Thyroid gland (tissue), 4 donors: ENCODE data around the gene SIK3. TPM values are rescaled to one million over a fixed set of nuclear protein-coding genes. Genes with fewer than 3 reads are reported as not detected.
"Not testable (repeated sequence)": the region's sequence is repeated elsewhere in the genome, so short reads cannot be mapped to it uniquely, and the experiment has no call there.

Source experiments
- DNase-seq, 2 donors: peaks; one replicate each; pipeline ENCODE4 v3.0.0-alpha.2; 2019
- H3K27ac ChIP-seq, 3 donors: fragments of 200-600 bp; sonication (generic); 1 replicate in 2 of 3; 2 replicates in 1 of 3; pipeline ENCODE4 v1.5.1; 2016 to 2019; ENCODE audit warnings: mild to moderate bottlenecking in 1 of 3, moderate library complexity in 1 of 3
- H3K27me3 ChIP-seq: fragments of 200-600 bp; sonication (generic); one replicate; pipeline ENCODE4 v1.5.1; 2019
- H3K36me3 ChIP-seq, 2 donors: fragments of 200-600 bp; sonication (generic); one replicate each; pipeline ENCODE4 v1.5.1; 2016 to 2019
- H3K4me1 ChIP-seq, 2 donors: fragments of 200-600 bp; sonication (generic); one replicate each; pipeline ENCODE4 v1.5.1; 2017 to 2019
- H3K4me3 ChIP-seq, 3 donors: fragments of 200-600 bp; sonication (generic); replicated peaks in 1 of 3; 1 replicate in 2 of 3; 2 replicates in 1 of 3; pipeline ENCODE4 v1.5.1; 2016; ENCODE audit warnings: mild to moderate bottlenecking in 1 of 3
- H3K9me3 ChIP-seq: fragments of 200-600 bp; sonication (generic); one replicate; pipeline ENCODE4 v1.5.1; 2017
- CTCF ChIP-seq, 6 experiments: fragments of 200-600 bp in 3 of 6; fragments of 450-650 bp in 3 of 6; sonication (generic) in 3 of 6; IDR thresholded peaks; one replicate each; pipeline ENCODE4 v1.5.1; 2016 to 2019; ENCODE audit warnings: antibody characterized with exemption in 6 of 6, mild to moderate bottlenecking in 2 of 6, inconsistent platforms in 1 of 6, moderate library complexity in 1 of 6
- POLR2A ChIP-seq, 2 donors: fragments of 450-650 bp; IDR thresholded peaks; one replicate each; pipeline ENCODE4 v1.6.1; 2017; ENCODE audit warnings: antibody characterized with exemption in 2 of 2, mild to moderate bottlenecking in 2 of 2, moderate library complexity in 1 of 2
- WGBS, 2 donors: methylation state at CpG; one replicate each; pipeline ENCODE4 v1.1.5; 2017; 5-methylcytosine and 5-hydroxymethylcytosine counted together
- intact Hi-C: fragments of 100-400 bp; cut with DNase I; formaldehyde crosslinking; loops from one replicate; pipeline ENCODE4 v1.15.1; 2023
- total RNA-seq, 4 donors: library from RNA; depleted of rRNA; stranded (reverse); fragments of >200 nt; gene quantifications; one replicate each; pipeline ENCODE4 v1.2.3, GENCODE V29; 2016

SIK3 gene
- total RNA-seq, 4 donors from 2014 or later: 46.0 to 86.3 (median 71.9) TPM

- intact Hi-C loops: loop anchor here (5.0 kb wide), 1 partner anchor 44 kb away; the partner anchor contains the start of gene APOA5
These were observed 261.6 kb downstream of the SIK3 start for GRCh38 chr11:116836632-116836991.

GRCh38 chr11:116835791-116836631 lies 262.2 kb downstream of the SIK3 start:
- no peaks in the 10 kb centered on the region for H3K36me3 ChIP-seq
- H3K4me1 ChIP-seq: peaks cover 37 to 44% of the 10 kb centered on the region in 2 donors
- DNase-seq: peak; percentile 99 to 100
- no peaks in the 10 kb centered on the region for H3K27me3 ChIP-seq
- H3K4me3 ChIP-seq: peak overlapping the region in 1 of 3 donors; percentile 6
- intact Hi-C loops: loop anchor here (5.0 kb wide), 1 partner anchor 44 kb away; the partner anchor contains the start of gene APOA5
- H3K9me3 ChIP-seq: no peaks in the 10 kb centered on the region
- TF ChIP-seq CTCF (IDR thresholded peaks at IDR 0.05) (peak; percentile 20 to 80 (median 70)), POLR2A (IDR thresholded peaks at IDR 0.05) (peak in 1 of 2 donors; percentile 2)
- WGBS, 2 donors: 10 to 28% methylated on average over 15 to 19 of the region's 57 CpGs
- H3K27ac ChIP-seq: peak overlapping the region; percentile 96 to 97 (median 96)

More at GRCh38 chr11:116836632-116836991, 261.6 kb downstream of the SIK3 start:
- Histone ChIP-seq H3K27me3 (no peaks in the 10 kb centered on the region), H3K27ac (peak overlapping the region; percentile 96 to 97 (median 96)), H3K4me3 (no peak overlapping the region), H3K4me1 (peaks cover 37 to 44% of the 10 kb centered on the region in 2 donors), H3K9me3 (no peaks in the 10 kb centered on the region), H3K36me3 (no peaks in the 10 kb centered on the region)
- 68 to 73% methylated on average over 7 of the region's 7 CpGs for whole genome bisulfite sequencing, 2 donors
- no peak for TF ChIP-seq POLR2A (IDR thresholded peaks at IDR 0.05)
- TF ChIP-seq CTCF (IDR thresholded peaks at IDR 0.05): no peak
- DNase-seq: no peak

GRCh38 chr11:116835042-116835772 lies 263.0 kb downstream of the SIK3 start:
- Histone ChIP-seq H3K9me3 (no peaks in the 10 kb centered on the region), H3K27me3 (no peaks in the 10 kb centered on the region), H3K4me3 (peak overlapping the region in 1 of 3 donors; percentile 6), H3K36me3 (no peaks in the 10 kb centered on the region), H3K4me1 (peaks cover 37 to 44% of the 10 kb centered on the region in 2 donors), H3K27ac (peak overlapping the region; percentile 96 to 97 (median 96))
- peak in 1 of 2 donors; percentile 35 for DNase-seq
- TF ChIP-seq POLR2A (IDR thresholded peaks at IDR 0.05) (peak in 1 of 2 donors; percentile 62), CTCF (IDR thresholded peaks at IDR 0.05) (no peak)
- 26 to 30% methylated on average over 23 to 27 of the region's 28 CpGs for WGBS, 2 donors
- intact Hi-C loops: loop anchor here (5.0 kb wide), 1 partner anchor 43 kb away; the partner anchor contains the start of gene APOA5

GRCh38 chr11:116834535-116835041 lies 263.6 kb downstream of the SIK3 start:
- not testable (repeated sequence) for H3K4me3 ChIP-seq
- peaks cover 37 to 45% of the 10 kb centered on the region in 2 donors for H3K4me1 ChIP-seq

GRCh38 chr11:116833816-116834534 lies 264.3 kb downstream of the SIK3 start:
- TF ChIP-seq CTCF (IDR thresholded peaks at IDR 0.05): no peak
- TF ChIP-seq POLR2A (IDR thresholded peaks at IDR 0.05): no peak
- no peak overlapping the region for H3K4me3 ChIP-seq
- H3K4me1 ChIP-seq: peaks cover 37 to 49% of the 10 kb centered on the region in 2 donors
- DNase-seq: peak; percentile 66 to 71
- H3K27ac ChIP-seq: peak overlapping the region; percentile 67 to 97 (median 96)
- intact Hi-C loops: no loop called here
- no peaks in the 10 kb centered on the region for H3K36me3 ChIP-seq
- no peaks in the 10 kb centered on the region for H3K9me3 ChIP-seq
- WGBS, 2 donors: 68 to 71% methylated on average over 12 to 14 of the region's 14 CpGs
- no peaks in the 10 kb centered on the region for H3K27me3 ChIP-seq

More at GRCh38 chr11:116834535-116835041, 263.6 kb downstream of the SIK3 start:
- not testable (repeated sequence) for DNase-seq, H3K36me3 ChIP-seq, H3K9me3 ChIP-seq, H3K27me3 ChIP-seq
- 65 to 78% methylated on average over 12 to 13 of the region's 13 CpGs for WGBS, 2 donors
- intact Hi-C loops: loop anchor here (5.0 kb wide), 1 partner anchor 42 kb away; the partner anchor contains the start of gene APOA5
- peak overlapping the region; percentile 96 to 97 (median 96) for H3K27ac ChIP-seq
